HepG2 (cell line): ENCODE measurements around the gene VPS9D1. TPM values are rescaled to one million over a fixed set of nuclear protein-coding genes. Genes with fewer than 3 reads are reported as not detected.

ENCODE experiments used
- BCLAF1 ChIP-seq: fragments of 450-650 bp; IDR thresholded peaks from 2 replicates; pipeline ENCODE4 v1.6.1; 2017; ENCODE audit warnings: mild to moderate bottlenecking
- CAMTA2 ChIP-seq: sonication (generic); formaldehyde crosslinking; IDR thresholded peaks from 2 replicates; pipeline ENCODE4 v1.4.0; 2020; ENCODE audit warnings: mild to moderate bottlenecking, missing genetic modification reagents, borderline replicate concordance
- CREM ChIP-seq, 2 experiments: sonication (generic) in 1 of 2; formaldehyde crosslinking in 1 of 2; IDR thresholded peaks; 2 replicates each; pipeline versions ENCODE4 v1.4.0 to v1.6.1; 2016 to 2020; ENCODE audit warnings: antibody characterized with exemption in 1 of 2, mild to moderate bottlenecking in 1 of 2, missing genetic modification reagents in 1 of 2
- MED13 ChIP-seq: sonication (generic); formaldehyde crosslinking; IDR thresholded peaks from 2 replicates; pipeline ENCODE4 v1.5.0; 2020; ENCODE audit warnings: missing genetic modification reagents
- MYC ChIP-seq: sonication (generic); formaldehyde crosslinking; IDR thresholded peaks from 2 replicates; pipeline ENCODE4 v1.9.0; 2021; ENCODE audit warnings: missing genetic modification reagents, borderline replicate concordance
- NCOA1 ChIP-seq: sonication (generic); formaldehyde crosslinking; IDR thresholded peaks from 2 replicates; pipeline ENCODE4 v1.9.0; 2021; ENCODE audit warnings: missing genetic modification reagents
- NR1H2 ChIP-seq: sonication (generic); formaldehyde crosslinking; IDR thresholded peaks from 2 replicates; pipeline ENCODE4 v1.8.1; 2022; ENCODE audit warnings: low read depth, missing genetic modification reagents, borderline replicate concordance
- PBX2 ChIP-seq: IDR thresholded peaks from 2 replicates; pipeline ENCODE4 v1.6.1; 2016; ENCODE audit warnings: control low read depth
- PPARG ChIP-seq: conservative IDR thresholded peaks from 2 replicates; pipeline ENCODE4 v1.6.1; 2016; ENCODE audit warnings: missing biosample characterization, missing genetic modification reagents
- TRIM24 ChIP-seq: sonication (generic); formaldehyde crosslinking; IDR thresholded peaks from 2 replicates; pipeline ENCODE4 v1.8.0; 2022; ENCODE audit warnings: mild to moderate bottlenecking, missing genetic modification reagents
- ZNF121 ChIP-seq: sonication (generic); formaldehyde crosslinking; IDR thresholded peaks from 2 replicates; pipeline ENCODE4 v1.5.0; 2020; ENCODE audit warnings: mild to moderate bottlenecking, missing genetic modification reagents
- ZNF691 ChIP-seq: sonication (generic); formaldehyde crosslinking; IDR thresholded peaks from 2 replicates; pipeline ENCODE4 v1.4.0; 2020; ENCODE audit warnings: missing genetic modification reagents, low read depth, mild to moderate bottlenecking, borderline replicate concordance
- ZNF720 ChIP-seq: sonication (generic); formaldehyde crosslinking; IDR thresholded peaks from 2 replicates; pipeline ENCODE4 v1.4.0; 2020; ENCODE audit warnings: missing genetic modification reagents
- ZNF761 ChIP-seq: sonication (generic); formaldehyde crosslinking; conservative IDR thresholded peaks from 2 replicates; pipeline ENCODE4 v1.4.0; 2020; ENCODE audit warnings: mild to moderate bottlenecking, missing genetic modification reagents
- ZNF768 ChIP-seq: sonication (generic); formaldehyde crosslinking; IDR thresholded peaks from 2 replicates; pipeline ENCODE4 v1.4.0; 2020; ENCODE audit warnings: missing genetic modification reagents
- ZNF784 ChIP-seq: sonication (generic); formaldehyde crosslinking; IDR thresholded peaks from 2 replicates; pipeline ENCODE4 v1.5.1; 2020; ENCODE audit warnings: missing genetic modification reagents, mild to moderate bottlenecking, borderline replicate concordance
- ZNF891 ChIP-seq: sonication (generic); formaldehyde crosslinking; IDR thresholded peaks from 2 replicates; pipeline ENCODE4 v1.5.0; 2020; ENCODE audit warnings: mild to moderate bottlenecking, missing genetic modification reagents
- polyA plus RNA-seq, 8 experiments: library from polyadenylated mRNA; depleted of rRNA in 3 of 8; stranded (reverse) in 7 of 8; unstranded in 1 of 8; fragments of >200 nt; fragmentation: Illumina TruSeq in 4 of 8; extraction: Trizol in 4 of 8; gene quantifications; 2 replicates each; pipeline versions ENCODE4 v1.2.1 to v1.2.3, GENCODE V29; 2011 to 2016; ENCODE audit warnings: low read depth in 4 of 8, missing spikeins in 1 of 8, mixed read lengths in 1 of 8; ENCODE audit not compliant: insufficient read depth in 1 of 8
- total RNA-seq, 5 experiments: library from RNA; depleted of rRNA; stranded (reverse); fragments of >200 nt; fragmentation: Illumina TruSeq; extraction: Trizol; gene quantifications; 2 replicates each; pipeline ENCODE4 v1.2.3, GENCODE V29; 2016; ENCODE audit warnings: low read depth in 1 of 5

Gene VPS9D1
- total and polyA plus RNA-seq, 2 of the 13 experiments (the other 11 are each of a cell fraction or from before 2014, with no cell fraction given): 10.1 to 13.2 TPM

GRCh38 chr16:89691231-89691985, 29.3 kb downstream of the VPS9D1 start (continued):
- TF ChIP-seq ZNF121 (CRISPR knock-in tag) (no peak), PBX2 (CRISPR knock-in tag) (no peak), NCOA1 (CRISPR knock-in tag) (no peak), BCLAF1 (no peak), CREM (IDR thresholded peaks at IDR 0.05) (no peak), CREM (CRISPR knock-in tag; IDR thresholded peaks at IDR 0.05) (no peak), NR1H2 (CRISPR knock-in tag) (no peak), ZNF691 (CRISPR knock-in tag) (no peak), MYC (CRISPR knock-in tag) (no peak), ZNF768 (CRISPR knock-in tag) (no peak), ZNF784 (CRISPR knock-in tag) (no peak), ZNF761 (CRISPR knock-in tag) (no peak), ZNF720 (CRISPR knock-in tag) (no peak), PPARG (CRISPR knock-in tag) (no peak), TRIM24 (CRISPR knock-in tag) (0 out of 2 replicates have a peak, but pooled peaks have one; percentile 4), ZNF891 (CRISPR knock-in tag) (0 out of 2 replicates have a peak, but pooled peaks have one; percentile 31), CAMTA2 (CRISPR knock-in tag) (no peak), MED13 (CRISPR knock-in tag) (no peak)
